Chondrocyte (in vitro differentiated cells): ENCODE results near the gene COL12A1. TPM values are rescaled to one million over a fixed set of nuclear protein-coding genes. Genes with fewer than 3 reads are reported as not detected.
"Not testable (repeated sequence)": the region's sequence is repeated elsewhere in the genome, so short reads cannot be mapped to it uniquely, and the experiment has no call there.

ENCODE experiments used
- DNase-seq: peaks from one replicate; pipeline ENCODE4 v3.0.0; 2021; ENCODE audit warnings: mixed read lengths, low spot score
- H3K27ac Mint-ChIP-seq: one replicate; pipeline ENCODE4 v1.8.0; 2021; ENCODE audit warnings: mild to moderate bottlenecking, moderate library complexity, mixed read lengths; ENCODE audit not compliant: unreplicated experiment
- H3K27me3 Mint-ChIP-seq: 2 replicates; pipeline ENCODE4 v1.8.0; 2021; ENCODE audit warnings: low read depth, mixed read lengths
- H3K36me3 Mint-ChIP-seq: 2 replicates; pipeline ENCODE4 v1.8.0; 2021; ENCODE audit warnings: low read depth, mixed read lengths
- H3K4me1 Mint-ChIP-seq: 2 replicates; pipeline ENCODE4 v1.8.0; 2021; ENCODE audit warnings: low read depth, mild to moderate bottlenecking, mixed read lengths
- H3K4me3 Mint-ChIP-seq: one replicate; pipeline ENCODE4 v1.8.0; 2021; ENCODE audit warnings: mild to moderate bottlenecking, moderate library complexity, mixed read lengths; ENCODE audit not compliant: unreplicated experiment
- H3K9me3 Mint-ChIP-seq: 2 replicates; pipeline ENCODE4 v1.8.0; 2021; ENCODE audit warnings: low read depth, mixed read lengths
- CTCF ChIP-seq: fragments of 200-600 bp; sonication (generic); IDR thresholded peaks from 2 replicates; pipeline ENCODE4 v1.5.0; 2021; ENCODE audit warnings: antibody characterized with exemption, mild to moderate bottlenecking, moderate library complexity
- total RNA-seq: library from RNA; stranded (reverse); gene quantifications from 3 replicates; pipeline ENCODE4 v1.2.1, GENCODE V29; 2021

COL12A1 gene
- total RNA-seq, 1 donor from 2014 or later = 2,073 TPM

DNA sequence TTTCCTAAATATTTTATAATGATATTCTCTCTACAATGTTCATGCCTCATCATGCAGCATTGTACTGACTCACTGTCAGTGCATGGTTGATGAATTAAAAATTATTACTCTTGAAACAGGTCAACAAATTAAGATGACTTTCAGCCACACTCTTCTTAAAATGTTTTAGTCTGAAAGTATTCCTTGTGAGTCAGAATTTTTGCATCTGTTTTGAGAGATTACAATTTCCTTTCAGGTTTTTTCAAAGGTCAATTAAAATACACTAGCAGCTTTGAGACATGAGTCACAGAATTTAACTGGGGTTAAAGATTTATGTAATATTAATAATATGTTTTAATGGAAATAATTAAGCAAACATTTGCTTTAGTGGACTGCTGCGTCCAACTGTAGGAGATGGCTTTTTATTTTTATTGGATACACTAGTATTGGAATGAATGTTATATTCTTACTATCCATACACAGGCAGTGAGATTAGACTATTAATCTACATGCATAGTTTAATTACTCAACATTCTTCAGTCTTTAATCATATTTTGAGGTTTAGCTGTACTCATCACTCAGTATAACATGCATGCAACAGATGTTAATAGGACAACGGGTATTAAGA, 9.7 kb downstream of the COL12A1 start:
- no peaks in the 10 kb centered on the region for H3K27me3 Mint-ChIP-seq

GRCh38 chr6:75188221-75188925, 17.5 kb downstream of the COL12A1 start:
- peaks cover 66% of the 10 kb centered on the region for H3K4me1 Mint-ChIP-seq
- TF ChIP-seq CTCF = no peak
- peaks cover 69% of the 10 kb centered on the region for H3K36me3 Mint-ChIP-seq
- peaks cover 6% of the 10 kb centered on the region for H3K9me3 Mint-ChIP-seq
- DNase-seq = no peak
- no peak overlapping the region for H3K4me3 Mint-ChIP-seq
- peak overlapping the region; percentile 68 for H3K27ac Mint-ChIP-seq
- no peaks in the 10 kb centered on the region for H3K27me3 Mint-ChIP-seq

More for the DNA sequence above, 9.7 kb downstream of the COL12A1 start:
- no peak for DNase-seq
- Mint-ChIP-seq H3K27ac (peak overlapping the region; percentile 68), H3K4me1 (peaks cover 50% of the 10 kb centered on the region), H3K4me3 (no peak overlapping the region), H3K9me3 (no peaks in the 10 kb centered on the region), H3K36me3 (peaks cover 24% of the 10 kb centered on the region)
- no peak for TF ChIP-seq CTCF

GRCh38 chr6:75186581-75186980, 19.3 kb downstream of the COL12A1 start:
- Mint-ChIP-seq H3K36me3 (peaks cover 78% of the 10 kb centered on the region), H3K4me1 (peaks cover 74% of the 10 kb centered on the region), H3K27ac (peak overlapping the region; percentile 68)
- not testable (repeated sequence) for H3K9me3 Mint-ChIP-seq, H3K27me3 Mint-ChIP-seq, H3K4me3 Mint-ChIP-seq, DNase-seq

DNA sequence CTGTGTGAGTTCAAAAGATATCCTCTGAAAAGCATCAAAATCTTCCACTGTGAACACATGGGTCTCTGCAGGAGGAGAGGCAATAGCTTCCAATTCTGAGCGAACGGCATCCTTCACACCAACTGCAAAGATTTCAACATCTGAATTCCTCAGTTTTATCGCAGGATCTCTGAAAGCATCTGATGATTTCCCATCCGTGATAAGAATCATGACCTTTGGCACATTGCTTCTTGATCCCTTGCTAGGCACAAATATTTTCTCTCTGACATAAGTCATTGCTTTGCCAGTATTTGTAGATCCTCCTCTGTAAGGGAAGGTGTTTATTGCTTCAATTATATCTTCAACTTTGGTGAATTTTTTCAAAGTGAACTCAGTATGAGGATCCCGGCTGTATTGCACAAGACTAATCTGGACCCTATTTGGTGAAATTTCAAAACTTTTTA, 22.7 kb downstream of the COL12A1 start:
- no peaks in the 10 kb centered on the region for H3K27me3 Mint-ChIP-seq
- no peak for DNase-seq
- peaks cover 6% of the 10 kb centered on the region for H3K9me3 Mint-ChIP-seq
- peak overlapping the region; percentile 43 for H3K27ac Mint-ChIP-seq
- peaks cover 73% of the 10 kb centered on the region for H3K4me1 Mint-ChIP-seq
- no peak for TF ChIP-seq CTCF
- peaks cover 79% of the 10 kb centered on the region for H3K36me3 Mint-ChIP-seq
- H3K4me3 Mint-ChIP-seq = no peak overlapping the region

- H3K4me3 Mint-ChIP-seq = no peak overlapping the region
- peaks cover 62% of the 10 kb centered on the region for H3K4me1 Mint-ChIP-seq
- TF ChIP-seq CTCF = no peak
- peaks cover 68% of the 10 kb centered on the region for H3K36me3 Mint-ChIP-seq
- no peaks in the 10 kb centered on the region for H3K9me3 Mint-ChIP-seq
- no peaks in the 10 kb centered on the region for H3K27me3 Mint-ChIP-seq
- no peak for DNase-seq
- H3K27ac Mint-ChIP-seq = peak overlapping the region; percentile 41
Measured at GRCh38 chr6:75180864-75181263, 25.0 kb downstream of the COL12A1 start.
